ENCODE results near the gene PLXNA1.

The PLXNA1 gene

GRCh38 chr3:126982471-126983175, at the start of gene PLXNA1:
PLXNA1 (plus strand) TSS chr3:126983115; CDS start chr3:126988594, 5,479 bp downstream.
- DNase-seq (ENCODE audit: low read depth in 1 of 2, low spot score in 1 of 2), result peak; percentile 74 to 83

- no peak for DNase-seq (ENCODE audit: low read depth in 1 of 2, low spot score in 1 of 2)
Measured at GRCh38 chr3:126934031-126934531, 48.8 kb upstream of the PLXNA1 start.

- DNase-seq (ENCODE audit: low read depth in 1 of 2, low spot score in 1 of 2), result no peak
Measured at GRCh38 chr3:126934991-126935390, 47.9 kb upstream of the PLXNA1 start.

GRCh38 chr3:126935756-126936509, 47.0 kb upstream of the PLXNA1 start:
- no peak for DNase-seq (ENCODE audit: low read depth in 1 of 2, low spot score in 1 of 2)

GRCh38 chr3:126936853-126937425, 46.0 kb upstream of the PLXNA1 start:
- DNase-seq (ENCODE audit: low read depth in 1 of 2, low spot score in 1 of 2), result no peak

GRCh38 chr3:126937533-126937932, 45.4 kb upstream of the PLXNA1 start:
- DNase-seq (ENCODE audit: low read depth in 1 of 2, low spot score in 1 of 2), result no peak

GRCh38 chr3:126937973-126938372, 44.9 kb upstream of the PLXNA1 start:
- DNase-seq (ENCODE audit: low read depth in 1 of 2, low spot score in 1 of 2), result no peak

- no peak for DNase-seq (ENCODE audit: low read depth in 1 of 2, low spot score in 1 of 2)
Measured at GRCh38 chr3:126938520-126939337, 44.2 kb upstream of the PLXNA1 start.

GRCh38 chr3:126939338-126939718, 43.6 kb upstream of the PLXNA1 start:
- DNase-seq (ENCODE audit: low read depth in 1 of 2, low spot score in 1 of 2), result no peak

GRCh38 chr3:126939733-126940132, 43.2 kb upstream of the PLXNA1 start:
- no peak for DNase-seq (ENCODE audit: low read depth in 1 of 2, low spot score in 1 of 2)

GRCh38 chr3:126941721-126942270, 41.1 kb upstream of the PLXNA1 start:
- DNase-seq (ENCODE audit: low read depth in 1 of 2, low spot score in 1 of 2), result no peak

GRCh38 chr3:126944089-126944965, 38.6 kb upstream of the PLXNA1 start:
- DNase-seq (ENCODE audit: low read depth in 1 of 2, low spot score in 1 of 2), result no peak

GRCh38 chr3:126945171-126945721, 37.7 kb upstream of the PLXNA1 start:
- DNase-seq (ENCODE audit: low read depth in 1 of 2, low spot score in 1 of 2), result no peak

- DNase-seq (ENCODE audit: low read depth in 1 of 2, low spot score in 1 of 2), result no peak
Measured at GRCh38 chr3:126945891-126946290, 37.0 kb upstream of the PLXNA1 start.

- DNase-seq (ENCODE audit: low read depth in 1 of 2, low spot score in 1 of 2), result no peak
Measured at GRCh38 chr3:126946405-126946804, 36.5 kb upstream of the PLXNA1 start.

- DNase-seq (ENCODE audit: low read depth in 1 of 2, low spot score in 1 of 2), result no peak
Measured at GRCh38 chr3:126947429-126947828, 35.5 kb upstream of the PLXNA1 start.

GRCh38 chr3:126948980-126949535, 33.9 kb upstream of the PLXNA1 start:
- no peak for DNase-seq (ENCODE audit: low read depth in 1 of 2, low spot score in 1 of 2)

GRCh38 chr3:126951561-126951960, 31.4 kb upstream of the PLXNA1 start:
- DNase-seq (ENCODE audit: low read depth in 1 of 2, low spot score in 1 of 2), result no peak

- no peak for DNase-seq (ENCODE audit: low read depth in 1 of 2, low spot score in 1 of 2)
Measured at GRCh38 chr3:126952261-126952982, 30.5 kb upstream of the PLXNA1 start.

Data from activated T-helper 1 cell treated with anti-CD3 and anti-CD28 coated beads, Interleukin-2, amount 50 U/mL, for 16 hours (primary cell).